Spleen (tissue), 11 donors: ENCODE data around the gene SLC22A12. TPM values are rescaled to one million over a fixed set of nuclear protein-coding genes. Genes with fewer than 3 reads are reported as not detected.

Source experiments
- DNase-seq: peaks from one replicate; pipeline ENCODE4 v3.0.0-alpha.2; 2020
- H3K27ac ChIP-seq, 8 donors: fragments of 200-600 bp; sonication (generic) in 7 of 8; 1 replicate in 4 of 8; 2 replicates in 4 of 8; pipeline versions ENCODE4 v1.5.0 to v1.8.0; 2016 to 2021; ENCODE audit warnings: inconsistent platforms in 4 of 8, mild to moderate bottlenecking in 4 of 8, moderate library complexity in 1 of 8
- H3K27me3 ChIP-seq, 7 donors: fragments of 200-600 bp; sonication (generic) in 6 of 7; replicated peaks in 1 of 7; 1 replicate in 4 of 7; 2 replicates in 3 of 7; pipeline versions ENCODE4 v1.5.0 to v1.8.0; 2016 to 2021; ENCODE audit warnings: inconsistent platforms in 3 of 7, mild to moderate bottlenecking in 1 of 7
- H3K36me3 ChIP-seq, 6 donors: fragments of 200-600 bp; sonication (generic) in 5 of 6; 1 replicate in 4 of 6; 2 replicates in 2 of 6; pipeline versions ENCODE4 v1.5.0 to v1.8.0; 2016 to 2021; ENCODE audit warnings: inconsistent platforms in 2 of 6
- H3K4me1 ChIP-seq, 6 donors: fragments of 200-600 bp; sonication (generic) in 5 of 6; 1 replicate in 3 of 6; 2 replicates in 3 of 6; pipeline versions ENCODE4 v1.5.0 to v1.8.0; 2016 to 2021; ENCODE audit warnings: inconsistent platforms in 3 of 6
- H3K4me3 ChIP-seq, 8 donors: fragments of 200-600 bp; sonication (generic) in 7 of 8; 1 replicate in 4 of 8; 2 replicates in 4 of 8; pipeline versions ENCODE4 v1.5.0 to v1.8.0; 2016 to 2021; ENCODE audit warnings: inconsistent platforms in 4 of 8, mild to moderate bottlenecking in 4 of 8, moderate library complexity in 2 of 8
- H3K9me3 ChIP-seq, 8 donors: fragments of 200-600 bp; sonication (generic) in 7 of 8; 1 replicate in 4 of 8; 2 replicates in 4 of 8; pipeline versions ENCODE4 v1.5.0 to v1.8.0; 2016 to 2021; ENCODE audit warnings: inconsistent platforms in 4 of 8
- POLR2A ChIP-seq, 3 donors: fragments of 450-650 bp; IDR thresholded peaks; one replicate each; pipeline ENCODE4 v1.5.1; 2017; ENCODE audit warnings: antibody characterized with exemption in 3 of 3, mild to moderate bottlenecking in 1 of 3
- POLR2AphosphoS5 ChIP-seq, 3 donors: sonication (generic); formaldehyde crosslinking; IDR thresholded peaks; one replicate each; pipeline ENCODE4 v1.5.1; 2017; ENCODE audit warnings: antibody characterized with exemption in 3 of 3
- WGBS, 5 donors: extraction: QIAGEN DNeasy Blood & Tissue Kit in 3 of 5; methylation state at CpG; one replicate each; pipeline versions ENCODE4 v1.1.5 to v1.1.7; 2013 to 2018; 5-methylcytosine and 5-hydroxymethylcytosine counted together
- intact Hi-C: fragments of 100-400 bp; cut with DNase I; formaldehyde crosslinking; loops from one replicate; pipeline ENCODE4 v1.15.0; 2023; ENCODE audit warnings: low total_unique reads
- polyA plus RNA-seq, 3 donors: library from polyadenylated mRNA; stranded (reverse); fragments of 200-250 nt; gene quantifications; one replicate each; pipeline ENCODE4 v1.2.1, GENCODE V29; 2013
- total RNA-seq, 7 donors: library from RNA; depleted of rRNA in 3 of 7; stranded (reverse); fragments of >200 nt in 3 of 7; fragmentation: NEBNext Ultra II Directional in 4 of 7; extraction: Animal tissue kit (Norgen Biotek cat#: 25700) in 4 of 7; gene quantifications; one replicate each; pipeline versions ENCODE4 v1.1.0 to v1.2.1, GENCODE V29; 2016 to 2021
- TF ChIP-seq, protein P1 (sequence below), 11 experiments: fragments of 200-600 bp in 7 of 11; fragments of 450-650 bp in 4 of 11; sonication (generic) in 4 of 11; IDR thresholded peaks in 8 of 11; conservative IDR thresholded peaks in 3 of 11; 1 replicate in 7 of 11; 2 replicates in 4 of 11; pipeline versions ENCODE4 v1.4.0 to v1.8.0; 2016 to 2021; ENCODE audit warnings: antibody characterized with exemption in 11 of 11, inconsistent platforms in 4 of 11, mild to moderate bottlenecking in 1 of 11
- donor health status: healthy with polysubstance abuse.
- donor health status: DM: no; HTN: no; CAD: no; lungs with moderate emphysema.
- donor health status: DM: no; HTN: no; CAD: no.
- donor health status: Bipolar disorder and iron deficiency.
- donor health status: healthy.
- donor health status: DM: no; HTN: no; CAD: no.
- donor health status: DM: yes; HTN: yes; CAD: no.

The SLC22A12 gene
- total and polyA plus RNA-seq, 10 donors: not detected

GRCh38 chr11:64638829-64639228 is 47.8 kb downstream of the SLC22A12 start:
- DNase-seq: no peak
- Histone ChIP-seq H3K27me3 (peaks cover 0 to 90% (median 38%) of the 10 kb centered on the region in 7 donors), H3K36me3 (no peaks in the 10 kb centered on the region), H3K27ac (no peak overlapping the region), H3K9me3 (no peaks in the 10 kb centered on the region), H3K4me3 (no peak overlapping the region), H3K4me1 (peaks cover 0 to 43% (median 24%) of the 10 kb centered on the region in 6 donors)
- WGBS, 5 donors: 91 to 97% (median 93%) methylated on average over 2 of the region's 2 CpGs
- intact Hi-C loops: no loop called here
- no peak for TF ChIP-seq POLR2AphosphoS5 (IDR thresholded peaks at IDR 0.05)
- no peak for TF ChIP-seq POLR2A (IDR thresholded peaks at IDR 0.05)
- TF ChIP-seq, protein P1, sequence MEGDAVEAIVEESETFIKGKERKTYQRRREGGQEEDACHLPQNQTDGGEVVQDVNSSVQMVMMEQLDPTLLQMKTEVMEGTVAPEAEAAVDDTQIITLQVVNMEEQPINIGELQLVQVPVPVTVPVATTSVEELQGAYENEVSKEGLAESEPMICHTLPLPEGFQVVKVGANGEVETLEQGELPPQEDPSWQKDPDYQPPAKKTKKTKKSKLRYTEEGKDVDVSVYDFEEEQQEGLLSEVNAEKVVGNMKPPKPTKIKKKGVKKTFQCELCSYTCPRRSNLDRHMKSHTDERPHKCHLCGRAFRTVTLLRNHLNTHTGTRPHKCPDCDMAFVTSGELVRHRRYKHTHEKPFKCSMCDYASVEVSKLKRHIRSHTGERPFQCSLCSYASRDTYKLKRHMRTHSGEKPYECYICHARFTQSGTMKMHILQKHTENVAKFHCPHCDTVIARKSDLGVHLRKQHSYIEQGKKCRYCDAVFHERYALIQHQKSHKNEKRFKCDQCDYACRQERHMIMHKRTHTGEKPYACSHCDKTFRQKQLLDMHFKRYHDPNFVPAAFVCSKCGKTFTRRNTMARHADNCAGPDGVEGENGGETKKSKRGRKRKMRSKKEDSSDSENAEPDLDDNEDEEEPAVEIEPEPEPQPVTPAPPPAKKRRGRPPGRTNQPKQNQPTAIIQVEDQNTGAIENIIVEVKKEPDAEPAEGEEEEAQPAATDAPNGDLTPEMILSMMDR (IDR thresholded peaks at IDR 0.05 in 8 of 11, conservative IDR thresholded peaks at IDR 0.05 in 3 of 11): no peak

DNA sequence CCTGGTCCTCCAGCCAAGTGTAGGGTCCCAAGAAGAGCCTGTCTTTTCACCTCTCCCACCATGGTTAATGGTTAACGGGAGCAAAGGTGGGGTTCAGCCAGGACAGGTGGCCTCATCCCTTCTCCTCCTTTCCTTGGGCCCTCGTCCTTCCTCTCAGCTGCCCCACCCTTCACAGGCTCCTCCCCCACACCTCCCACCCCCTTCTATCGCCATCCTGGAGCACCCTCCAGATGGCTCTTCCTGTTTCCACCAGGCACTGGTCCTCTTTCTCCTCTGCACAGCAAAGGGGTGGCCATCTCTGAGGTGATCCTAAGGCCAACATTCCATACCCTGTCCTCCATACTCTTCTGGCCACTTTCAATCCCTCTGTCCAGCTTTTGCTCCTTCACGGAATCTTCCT is 48.9 kb downstream of the SLC22A12 start:
- H3K27me3 ChIP-seq: peaks cover 0 to 98% (median 49%) of the 10 kb centered on the region in 7 donors
- no peak overlapping the region for H3K27ac ChIP-seq
- DNase-seq: no peak
- H3K4me3 ChIP-seq: no peak overlapping the region
- H3K36me3 ChIP-seq: no peaks in the 10 kb centered on the region
- H3K9me3 ChIP-seq: no peaks in the 10 kb centered on the region
- TF ChIP-seq, protein P1 (IDR thresholded peaks at IDR 0.05 in 8 of 11, conservative IDR thresholded peaks at IDR 0.05 in 3 of 11): no peak
- TF ChIP-seq POLR2A (IDR thresholded peaks at IDR 0.05): no peak
- TF ChIP-seq POLR2AphosphoS5 (IDR thresholded peaks at IDR 0.05): no peak
- peaks cover 0 to 50% (median 29%) of the 10 kb centered on the region in 6 donors for H3K4me1 ChIP-seq
- intact Hi-C loops: no loop called here
- WGBS, 5 donors: 68 to 77% (median 74%) methylated on average over 3 to 4 of the region's 4 CpGs

GRCh38 chr11:64641596-64642417 is 50.8 kb downstream of the SLC22A12 start:
- no peak for DNase-seq
- 52 to 57% (median 53%) methylated on average over 11 of the region's 11 CpGs for WGBS, 5 donors
- Histone ChIP-seq H3K27ac (no peak overlapping the region), H3K4me1 (peaks cover 0 to 51% (median 30%) of the 10 kb centered on the region in 6 donors), H3K27me3 (peaks cover 0 to 95% (median 49%) of the 10 kb centered on the region in 7 donors), H3K4me3 (peak overlapping the region in 4 of 8 donors; percentile 5 to 61 (median 26)), H3K36me3 (no peaks in the 10 kb centered on the region), H3K9me3 (no peaks in the 10 kb centered on the region)
- TF ChIP-seq POLR2AphosphoS5 (IDR thresholded peaks at IDR 0.05) (no peak), POLR2A (IDR thresholded peaks at IDR 0.05) (no peak)
- TF ChIP-seq, protein P1 (IDR thresholded peaks at IDR 0.05 in 8 of 11, conservative IDR thresholded peaks at IDR 0.05 in 3 of 11): no peak
- intact Hi-C loops: no loop called here

DNA sequence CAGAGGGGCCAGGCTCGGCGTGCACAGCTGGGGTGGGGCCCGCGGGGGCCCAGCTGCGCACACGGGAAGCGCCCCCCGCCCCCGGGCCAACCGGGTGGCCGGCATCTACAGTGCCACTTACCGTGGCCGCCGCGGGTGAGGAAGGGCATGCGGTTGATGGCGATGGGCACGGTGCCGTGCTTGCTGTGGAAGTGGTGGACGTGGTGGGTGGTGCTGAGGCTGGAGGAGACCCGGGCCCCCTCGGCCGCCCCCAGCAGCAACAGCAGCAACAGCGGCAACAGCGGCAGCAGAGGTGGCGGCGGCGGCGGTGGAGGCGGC is 51.4 kb downstream of the SLC22A12 start:
- intact Hi-C loops: no loop called here
- Histone ChIP-seq H3K9me3 (no peaks in the 10 kb centered on the region), H3K4me1 (peaks cover 0 to 51% (median 29%) of the 10 kb centered on the region in 6 donors), H3K27me3 (peaks cover 0 to 90% (median 49%) of the 10 kb centered on the region in 7 donors), H3K27ac (no peak overlapping the region), H3K36me3 (no peaks in the 10 kb centered on the region), H3K4me3 (peak overlapping the region in 4 of 8 donors; percentile 5 to 61 (median 26))
- TF ChIP-seq, protein P1 (IDR thresholded peaks at IDR 0.05 in 8 of 11, conservative IDR thresholded peaks at IDR 0.05 in 3 of 11): no peak
- TF ChIP-seq POLR2AphosphoS5 (IDR thresholded peaks at IDR 0.05): no peak
- TF ChIP-seq POLR2A (IDR thresholded peaks at IDR 0.05): no peak
- no peak for DNase-seq
- 1 to 2% (median 2%) methylated on average over 23 to 30 of the region's 30 CpGs for WGBS, 5 donors
